Hindlimb muscle (tissue), 1 donor: Measurements from ENCODE around the gene NUTF2. TPM values are rescaled to one million over a fixed set of nuclear protein-coding genes. Genes with fewer than 3 reads are reported as not detected.
"Not testable (repeated sequence)": the region's sequence is repeated elsewhere in the genome, so short reads cannot be mapped to it uniquely, and the experiment has no call there.

ENCODE experiments used
- DNase-seq: peaks from one replicate; pipeline ENCODE4 v3.0.0-alpha.2; 2013
- polyA plus RNA-seq: library from polyadenylated mRNA; unstranded; fragments of 120-200 nt; gene quantifications from one replicate; pipeline ENCODE4 v1.2.1, GENCODE V29; 2013; ENCODE audit not compliant: insufficient read length

The NUTF2 gene
- polyA plus RNA-seq, 1 donor: 127 TPM

- no peak for DNase-seq
These were observed 5.4 kb upstream of the NUTF2 start for GRCh38 chr16:67841198-67841815.

- peak; percentile 97 for DNase-seq
These were observed 4.8 kb upstream of the NUTF2 start, which contains the start of gene THAP11 for GRCh38 chr16:67841816-67842508. TSS of gene THAP11 (plus strand) at chr16:67842320. CDS start at chr16:67842555, 235 bp downstream.

- DNase-seq: peak; percentile 56
These were observed 4.0 kb upstream of the NUTF2 start for GRCh38 chr16:67842509-67843342.

- no peak for DNase-seq
These were observed 3.4 kb upstream of the NUTF2 start for GRCh38 chr16:67843343-67843765.

- DNase-seq: no peak
These were observed 2.2 kb upstream of the NUTF2 start for GRCh38 chr16:67844497-67844896.

- no peak for DNase-seq
These were observed 1.3 kb upstream of the NUTF2 start for GRCh38 chr16:67845291-67846062.

- DNase-seq: no peak
These were observed 742 bp upstream of the NUTF2 start for GRCh38 chr16:67846063-67846319.

- no peak for DNase-seq
These were observed 530 bp downstream of the NUTF2 start, which contains the start of gene CENPT for GRCh38 chr16:67847064-67847861. TSS of gene CENPT (minus strand) at chr16:67847693. CDS start at chr16:67833859, 13,834 bp downstream.

GRCh38 chr16:67848118-67848517 lies 1.4 kb downstream of the NUTF2 start:
- no peak for DNase-seq

- DNase-seq: no peak
These were observed 6.9 kb downstream of the NUTF2 start for GRCh38 chr16:67853670-67854069.

GRCh38 chr16:67855789-67856188 lies 9.1 kb downstream of the NUTF2 start:
- no peak for DNase-seq

- DNase-seq: no peak
These were observed 10.3 kb downstream of the NUTF2 start for GRCh38 chr16:67856927-67857546.

GRCh38 chr16:67857547-67858233 lies 11.0 kb downstream of the NUTF2 start:
- no peak for DNase-seq

GRCh38 chr16:67858500-67858899 lies 11.8 kb downstream of the NUTF2 start:
- no peak for DNase-seq

GRCh38 chr16:67860589-67861398 lies 14.1 kb downstream of the NUTF2 start:
- DNase-seq: no peak

- DNase-seq: no peak
These were observed 15.1 kb downstream of the NUTF2 start for GRCh38 chr16:67861877-67862276.

- DNase-seq: peak; percentile 77
These were observed 16.2 kb downstream of the NUTF2 start for GRCh38 chr16:67862623-67863583.

GRCh38 chr16:67864044-67864443 lies 17.3 kb downstream of the NUTF2 start:
- not testable (repeated sequence) for DNase-seq

- no peak for DNase-seq
These were observed 17.9 kb downstream of the NUTF2 start for GRCh38 chr16:67864594-67864993.
